ENCODE results near the gene CUX1.

DNA sequence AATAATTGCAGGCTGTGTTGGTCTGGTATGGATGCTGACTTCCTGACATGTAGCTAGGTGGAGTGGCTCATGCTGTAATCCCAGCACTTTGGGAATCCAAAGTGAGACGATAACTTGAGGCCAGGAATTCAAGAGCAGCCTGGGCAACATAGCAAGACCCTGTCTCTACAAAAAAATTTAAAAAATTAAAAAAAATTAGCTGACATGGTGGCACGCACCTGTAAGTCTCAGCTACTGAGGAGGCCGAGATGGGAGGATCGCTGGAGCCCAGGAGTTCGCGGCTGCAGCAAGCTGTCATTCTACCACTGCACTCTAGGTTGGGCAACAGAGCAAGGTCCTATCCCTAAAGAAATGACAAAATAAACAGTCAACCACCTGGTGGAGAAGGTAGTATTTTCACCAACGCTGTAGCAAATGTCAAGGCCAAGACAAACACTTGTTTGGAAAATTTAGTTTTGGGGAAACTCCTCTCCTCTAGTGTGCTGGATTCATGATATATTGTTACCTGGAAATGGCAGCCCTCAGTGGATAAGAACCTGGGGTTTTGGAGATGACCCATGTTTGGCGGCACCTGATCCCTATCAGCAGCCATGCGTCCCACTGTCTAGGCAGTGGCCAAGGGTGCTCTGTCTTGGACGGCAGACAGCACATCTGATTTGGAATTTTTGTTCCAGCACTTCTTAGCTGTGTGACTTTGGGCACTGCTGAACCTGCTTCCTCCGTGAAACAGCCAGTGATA is 29.5 kb downstream of the CUX1 start:
- TF ChIP-seq, protein P1, sequence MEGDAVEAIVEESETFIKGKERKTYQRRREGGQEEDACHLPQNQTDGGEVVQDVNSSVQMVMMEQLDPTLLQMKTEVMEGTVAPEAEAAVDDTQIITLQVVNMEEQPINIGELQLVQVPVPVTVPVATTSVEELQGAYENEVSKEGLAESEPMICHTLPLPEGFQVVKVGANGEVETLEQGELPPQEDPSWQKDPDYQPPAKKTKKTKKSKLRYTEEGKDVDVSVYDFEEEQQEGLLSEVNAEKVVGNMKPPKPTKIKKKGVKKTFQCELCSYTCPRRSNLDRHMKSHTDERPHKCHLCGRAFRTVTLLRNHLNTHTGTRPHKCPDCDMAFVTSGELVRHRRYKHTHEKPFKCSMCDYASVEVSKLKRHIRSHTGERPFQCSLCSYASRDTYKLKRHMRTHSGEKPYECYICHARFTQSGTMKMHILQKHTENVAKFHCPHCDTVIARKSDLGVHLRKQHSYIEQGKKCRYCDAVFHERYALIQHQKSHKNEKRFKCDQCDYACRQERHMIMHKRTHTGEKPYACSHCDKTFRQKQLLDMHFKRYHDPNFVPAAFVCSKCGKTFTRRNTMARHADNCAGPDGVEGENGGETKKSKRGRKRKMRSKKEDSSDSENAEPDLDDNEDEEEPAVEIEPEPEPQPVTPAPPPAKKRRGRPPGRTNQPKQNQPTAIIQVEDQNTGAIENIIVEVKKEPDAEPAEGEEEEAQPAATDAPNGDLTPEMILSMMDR (IDR thresholded peaks at IDR 0.05): no peak
- TF ChIP-seq POLR2A (IDR thresholded peaks at IDR 0.05) (no peak), POLR2AphosphoS5 (IDR thresholded peaks at IDR 0.05) (no peak)
